Activated naive CD4-positive, alpha-beta T cell treated with anti-CD3 and anti-CD28 coated beads, Interleukin-2, amount 10 ng/mL, durations not matched to agents 7 days and 5 days (primary cell): ENCODE results near the gene CHMP2B.

ENCODE experiments used
- CTCF ChIA-PET: fragments of 350-600 bp; sonication (Branson Sonifier 250); formaldehyde crosslinking; loops from one replicate; lab custom pipeline; 2021; ENCODE audit warnings: antibody characterized with exemption; lab: Charles Lee
- DNase-seq: peaks from one replicate; pipeline ENCODE4 v3.0.0-alpha.2; 2020
- H3K27ac Mint-ChIP-seq: one replicate; pipeline ENCODE4 v1.8.0; 2021; ENCODE audit warnings: mild to moderate bottlenecking, moderate library complexity, mixed read lengths
- H3K27me3 Mint-ChIP-seq: one replicate; pipeline ENCODE4 v1.8.0; 2021; ENCODE audit warnings: mild to moderate bottlenecking, mixed read lengths
- H3K36me3 Mint-ChIP-seq: one replicate; pipeline ENCODE4 v1.8.0; 2021; ENCODE audit warnings: mixed read lengths
- H3K4me1 Mint-ChIP-seq: one replicate; pipeline ENCODE4 v1.8.0; 2021; ENCODE audit warnings: mixed read lengths
- H3K4me3 Mint-ChIP-seq: one replicate; pipeline ENCODE4 v1.8.0; 2021; ENCODE audit warnings: mild to moderate bottlenecking, moderate library complexity, mixed read lengths
- H3K9me3 Mint-ChIP-seq: one replicate; pipeline ENCODE4 v1.8.0; 2021; ENCODE audit warnings: mixed read lengths

CHMP2B gene

GRCh38 chr3:87248831-87249230, 21.7 kb downstream of the CHMP2B start:
- H3K27me3 Mint-ChIP-seq: no peaks in the 10 kb centered on the region
- H3K9me3 Mint-ChIP-seq: no peaks in the 10 kb centered on the region
- H3K4me1 Mint-ChIP-seq: no peaks in the 10 kb centered on the region
- DNase-seq: no peak
- no peak overlapping the region for H3K27ac Mint-ChIP-seq
- H3K36me3 Mint-ChIP-seq: peaks cover 25% of the 10 kb centered on the region
- CTCF ChIA-PET: interaction anchor here (1.1 to 1.3 kb wide), 2 partner anchors 11 to 12 kb away, joined by 3 to 4 read pairs; no protein-coding TSS in a partner anchor
- H3K4me3 Mint-ChIP-seq: no peak overlapping the region

- CTCF ChIA-PET: interaction anchor here (1.6 kb wide), 1 partner anchor 9 kb away, joined by 5 read pairs; no protein-coding TSS in a partner anchor
- no peak for DNase-seq
- Mint-ChIP-seq H3K36me3 (peaks cover 33% of the 10 kb centered on the region), H3K27me3 (no peaks in the 10 kb centered on the region), H3K9me3 (no peaks in the 10 kb centered on the region), H3K4me1 (no peaks in the 10 kb centered on the region), H3K27ac (no peak overlapping the region), H3K4me3 (no peak overlapping the region)
These were observed 22.9 kb downstream of the CHMP2B start for GRCh38 chr3:87250009-87250408.

- Mint-ChIP-seq H3K27ac (no peak overlapping the region), H3K36me3 (no peaks in the 10 kb centered on the region), H3K9me3 (no peaks in the 10 kb centered on the region), H3K4me1 (no peaks in the 10 kb centered on the region), H3K4me3 (no peak overlapping the region), H3K27me3 (peaks cover 6% of the 10 kb centered on the region)
- CTCF ChIA-PET: interaction anchor here (0.7 to 3.9 kb wide), 16 partner anchors 9 to 745 kb away, joined by 3 to 25 read pairs (median 4); partner anchors contain the start of gene CHMP2B
- DNase-seq: peak; percentile 56
These were observed 33.2 kb downstream of the CHMP2B start for GRCh38 chr3:87260270-87260669.

GRCh38 chr3:87261925-87262324, 34.8 kb downstream of the CHMP2B start:
- H3K27ac Mint-ChIP-seq: no peak overlapping the region
- no peaks in the 10 kb centered on the region for H3K36me3 Mint-ChIP-seq
- H3K4me3 Mint-ChIP-seq: no peak overlapping the region
- no peaks in the 10 kb centered on the region for H3K9me3 Mint-ChIP-seq
- CTCF ChIA-PET: interaction anchor here (1.2 to 3.9 kb wide), 5 partner anchors 9 to 452 kb away, joined by 4 to 25 read pairs (median 6); no protein-coding TSS in a partner anchor
- DNase-seq: no peak
- peaks cover 6% of the 10 kb centered on the region for H3K27me3 Mint-ChIP-seq
- H3K4me1 Mint-ChIP-seq: no peaks in the 10 kb centered on the region

- Mint-ChIP-seq H3K4me1 (peaks cover 46% of the 10 kb centered on the region), H3K4me3 (peak overlapping the region; percentile 7), H3K27me3 (peaks cover 6% of the 10 kb centered on the region), H3K27ac (peak overlapping the region; percentile 66), H3K9me3 (no peaks in the 10 kb centered on the region), H3K36me3 (no peaks in the 10 kb centered on the region)
- DNase-seq: no peak
- CTCF ChIA-PET: no interaction called here
These were observed 41.0 kb downstream of the CHMP2B start for GRCh38 chr3:87267953-87268645.

- H3K36me3 Mint-ChIP-seq: no peaks in the 10 kb centered on the region
- peaks cover 6% of the 10 kb centered on the region for H3K27me3 Mint-ChIP-seq
- peaks cover 46% of the 10 kb centered on the region for H3K4me1 Mint-ChIP-seq
- CTCF ChIA-PET: no interaction called here
- peak overlapping the region; percentile 7 for H3K4me3 Mint-ChIP-seq
- DNase-seq: no peak
- H3K27ac Mint-ChIP-seq: peak overlapping the region; percentile 66
- no peaks in the 10 kb centered on the region for H3K9me3 Mint-ChIP-seq
These were observed 41.6 kb downstream of the CHMP2B start for GRCh38 chr3:87268646-87269211.

- no peaks in the 10 kb centered on the region for H3K36me3 Mint-ChIP-seq
- peak overlapping the region; percentile 0 for H3K27ac Mint-ChIP-seq
- H3K27me3 Mint-ChIP-seq: peaks cover under 1% of the 10 kb centered on the region
- CTCF ChIA-PET: interaction anchor here (1.2 to 3.8 kb wide), 3 partner anchors 9 to 81 kb away, joined by 3 to 25 read pairs (median 6); no protein-coding TSS in a partner anchor
- DNase-seq: no peak
- no peak overlapping the region for H3K4me3 Mint-ChIP-seq
- H3K9me3 Mint-ChIP-seq: no peaks in the 10 kb centered on the region
- H3K4me1 Mint-ChIP-seq: peaks cover 46% of the 10 kb centered on the region
These were observed 42.6 kb downstream of the CHMP2B start for GRCh38 chr3:87269723-87270122.

GRCh38 chr3:87270908-87271700, 44.0 kb downstream of the CHMP2B start:
- Mint-ChIP-seq H3K36me3 (no peaks in the 10 kb centered on the region), H3K4me1 (peaks cover 46% of the 10 kb centered on the region), H3K4me3 (peak overlapping the region; percentile 7), H3K27ac (peak overlapping the region; percentile 64), H3K27me3 (no peaks in the 10 kb centered on the region), H3K9me3 (no peaks in the 10 kb centered on the region)
- no peak for DNase-seq
- CTCF ChIA-PET: interaction anchor here (1.2 to 3.8 kb wide), 3 partner anchors 10 to 80 kb away, joined by 3 to 25 read pairs (median 6); no protein-coding TSS in a partner anchor

GRCh38 chr3:87272718-87273341, 45.7 kb downstream of the CHMP2B start:
- CTCF ChIA-PET: interaction anchor here (3.8 kb wide), 1 partner anchor 12 kb away, joined by 25 read pairs; no protein-coding TSS in a partner anchor
- DNase-seq: no peak

GRCh38 chr3:87276484-87276883, 49.4 kb downstream of the CHMP2B start, which contains the start of gene POU1F1:
TSS of gene POU1F1 (minus strand) at chr3:87276584. CDS start at chr3:87276462, 122 bp downstream.
- no peak for DNase-seq
- Mint-ChIP-seq H3K36me3 (no peaks in the 10 kb centered on the region), H3K4me1 (peaks cover 6% of the 10 kb centered on the region), H3K27me3 (no peaks in the 10 kb centered on the region), H3K27ac (no peak within 1 kb of the TSS), H3K4me3 (no peak within 1 kb of the TSS), H3K9me3 (no peaks in the 10 kb centered on the region)
- CTCF ChIA-PET: no interaction called here

More at GRCh38 chr3:87272718-87273341, 45.7 kb downstream of the CHMP2B start:
- Mint-ChIP-seq H3K27ac (no peak overlapping the region), H3K9me3 (no peaks in the 10 kb centered on the region), H3K4me3 (no peak overlapping the region), H3K27me3 (no peaks in the 10 kb centered on the region), H3K36me3 (no peaks in the 10 kb centered on the region), H3K4me1 (peaks cover 41% of the 10 kb centered on the region)

- Mint-ChIP-seq H3K4me3 (no peak overlapping the region), H3K27me3 (no peaks in the 10 kb centered on the region), H3K27ac (no peak overlapping the region), H3K4me1 (no peaks in the 10 kb centered on the region), H3K9me3 (no peaks in the 10 kb centered on the region), H3K36me3 (no peaks in the 10 kb centered on the region)
- DNase-seq: no peak
- CTCF ChIA-PET: interaction anchor here (1.8 to 2.9 kb wide), 2 partner anchors 11 to 26 kb away, joined by 8 to 16 read pairs; no protein-coding TSS in a partner anchor
These were observed 59.9 kb downstream of the CHMP2B start for GRCh38 chr3:87287011-87287410.

- Mint-ChIP-seq H3K27me3 (no peaks in the 10 kb centered on the region), H3K27ac (no peak overlapping the region), H3K9me3 (no peaks in the 10 kb centered on the region), H3K36me3 (no peaks in the 10 kb centered on the region), H3K4me1 (no peaks in the 10 kb centered on the region), H3K4me3 (no peak overlapping the region)
- CTCF ChIA-PET: interaction anchor here (2.9 kb wide), 1 partner anchor 9 kb away, joined by 16 read pairs; no protein-coding TSS in a partner anchor
- DNase-seq: no peak
These were observed 61.3 kb downstream of the CHMP2B start for GRCh38 chr3:87288446-87288845.

GRCh38 chr3:87298111-87298718, 71.1 kb downstream of the CHMP2B start:
- no peaks in the 10 kb centered on the region for H3K4me1 Mint-ChIP-seq
- H3K27me3 Mint-ChIP-seq: no peaks in the 10 kb centered on the region
- no peak for DNase-seq
- no peak overlapping the region for H3K27ac Mint-ChIP-seq
- H3K4me3 Mint-ChIP-seq: no peak overlapping the region
- no peaks in the 10 kb centered on the region for H3K36me3 Mint-ChIP-seq
- CTCF ChIA-PET: interaction anchor here (0.7 to 1.9 kb wide), 17 partner anchors 10 to 880 kb away, joined by 3 to 16 read pairs (median 4); no protein-coding TSS in a partner anchor
- H3K9me3 Mint-ChIP-seq: peaks cover 2% of the 10 kb centered on the region
